Limb (tissue), 2 donors: Measurements from ENCODE around the gene SKAP1.

Experiments
- DNase-seq, 2 donors: peaks; one replicate each; pipeline ENCODE4 v3.0.0-alpha.2; 2016; ENCODE audit errors: extremely low spot score in 2 of 2

SKAP1 gene

GRCh38 chr17:48328457-48328856 lies 101.6 kb downstream of the SKAP1 start:
- no peak for DNase-seq

GRCh38 chr17:48326310-48326709 lies 103.7 kb downstream of the SKAP1 start:
- no peak for DNase-seq

GRCh38 chr17:48322060-48322459 lies 108.0 kb downstream of the SKAP1 start:
- no peak for DNase-seq

- no peak for DNase-seq
Observed at GRCh38 chr17:48317732-48318131, 112.3 kb downstream of the SKAP1 start.

- DNase-seq, result no peak
Observed at GRCh38 chr17:48314716-48315115, 115.3 kb downstream of the SKAP1 start.

GRCh38 chr17:48313096-48313755 lies 116.8 kb downstream of the SKAP1 start:
- DNase-seq, result no peak

- no peak for DNase-seq
Observed at GRCh38 chr17:48311324-48311723, 118.7 kb downstream of the SKAP1 start.

GRCh38 chr17:48310748-48311213 lies 119.2 kb downstream of the SKAP1 start:
- DNase-seq, result peak in 1 of 2 donors; percentile 71

GRCh38 chr17:48308581-48308980 lies 121.4 kb downstream of the SKAP1 start:
- no peak for DNase-seq

- peak; percentile 47 to 59 for DNase-seq
Observed at GRCh38 chr17:48307814-48308411, 122.1 kb downstream of the SKAP1 start.

GRCh38 chr17:48307255-48307654 lies 122.8 kb downstream of the SKAP1 start:
- no peak for DNase-seq

- no peak for DNase-seq
Observed at GRCh38 chr17:48301002-48301401, 129.0 kb downstream of the SKAP1 start.

GRCh38 chr17:48299760-48300159 lies 130.3 kb downstream of the SKAP1 start:
- no peak for DNase-seq

- DNase-seq, result no peak
Observed at GRCh38 chr17:48297825-48298224, 132.2 kb downstream of the SKAP1 start.

- DNase-seq, result no peak
Observed at GRCh38 chr17:48296453-48296852, 133.6 kb downstream of the SKAP1 start.

- no peak for DNase-seq
Observed at GRCh38 chr17:48295362-48296288, 134.4 kb downstream of the SKAP1 start.

- no peak for DNase-seq
Observed at GRCh38 chr17:48294806-48295361, 135.1 kb downstream of the SKAP1 start.

GRCh38 chr17:48294020-48294805 lies 135.8 kb downstream of the SKAP1 start:
- no peak for DNase-seq

GRCh38 chr17:48293319-48294019 lies 136.5 kb downstream of the SKAP1 start:
- no peak for DNase-seq

- no peak for DNase-seq
Observed at GRCh38 chr17:48290378-48290777, 139.6 kb downstream of the SKAP1 start.
